Lower leg skin (tissue), 4 donors: ENCODE measurements around the gene ABCA4. TPM values are rescaled to one million over a fixed set of nuclear protein-coding genes. Genes with fewer than 3 reads are reported as not detected.

Experiments
- total RNA-seq, 4 donors: library from RNA; depleted of rRNA; stranded (reverse); fragments of >200 nt; gene quantifications; one replicate each; pipeline ENCODE4 v1.1.0, GENCODE V29; 2016

Gene ABCA4
- total RNA-seq, 4 donors from 2014 or later: 0.46 to 5.3 (median 3.8) TPM

Other genes starting within 250 kb of the ABCA4 start
- gene DNTTIP2, start 241.9 kb downstream of the ABCA4 start, total RNA-seq: 10 to 100 TPM; 27.0 to 42.0 (median 34.8) TPM
- gene GCLM, start 211.7 kb downstream of the ABCA4 start, total RNA-seq: 1 to 10 TPM; 1.9 to 6.2 (median 2.8) TPM
- gene ARHGAP29, start 116.4 kb upstream of the ABCA4 start, total RNA-seq: 10 to 100 TPM; 30.1 to 49.5 (median 33.9) TPM